GM19463 (cell line): Measurements from ENCODE around the gene CARD8.
"Not testable (repeated sequence)": the region's sequence is repeated elsewhere in the genome, so short reads cannot be mapped to it uniquely, and the experiment has no call there.

Source experiments
- ATAC-seq: cut with Tn5 transposase; IDR thresholded peaks from one replicate; pipeline ENCODE4 v1.9.1; 2021; ENCODE audit warnings: mild to moderate bottlenecking, moderate library complexity; ENCODE audit not compliant: unreplicated experiment

The CARD8 gene

DNA sequence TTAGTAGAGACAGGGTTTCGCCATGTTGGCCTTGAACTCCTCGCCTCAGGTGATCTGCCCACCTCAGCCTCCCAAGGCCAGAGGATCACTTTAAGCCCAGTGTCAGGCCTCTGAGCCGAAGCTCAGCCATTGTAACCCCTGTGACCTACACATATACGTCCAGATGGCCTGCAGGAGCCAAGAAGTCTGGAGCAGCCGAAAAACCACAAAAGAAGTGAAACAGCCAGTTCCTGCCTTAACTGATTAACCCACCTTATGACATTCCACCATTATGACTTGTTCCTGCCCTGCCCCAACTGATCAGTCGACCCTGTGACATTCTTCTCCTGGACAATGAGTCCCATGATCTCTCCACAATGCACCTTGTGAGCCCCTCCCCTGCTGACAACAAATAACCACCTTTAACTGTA is 13.9 kb upstream of the CARD8 start:
- not testable (repeated sequence) for ATAC-seq

- not testable (repeated sequence) for ATAC-seq
Observed at GRCh38 chr19:48265326-48265725, 9.6 kb upstream of the CARD8 start.

GRCh38 chr19:48260359-48260714 is 4.6 kb upstream of the CARD8 start:
- ATAC-seq = not testable (repeated sequence)

GRCh38 chr19:48258992-48259391 is 3.3 kb upstream of the CARD8 start:
- not testable (repeated sequence) for ATAC-seq

- no peak for ATAC-seq
Observed at GRCh38 chr19:48258350-48258749, 2.6 kb upstream of the CARD8 start.

- no peak for ATAC-seq
Observed at GRCh38 chr19:48254529-48254970, 1.2 kb downstream of the CARD8 start.

DNA sequence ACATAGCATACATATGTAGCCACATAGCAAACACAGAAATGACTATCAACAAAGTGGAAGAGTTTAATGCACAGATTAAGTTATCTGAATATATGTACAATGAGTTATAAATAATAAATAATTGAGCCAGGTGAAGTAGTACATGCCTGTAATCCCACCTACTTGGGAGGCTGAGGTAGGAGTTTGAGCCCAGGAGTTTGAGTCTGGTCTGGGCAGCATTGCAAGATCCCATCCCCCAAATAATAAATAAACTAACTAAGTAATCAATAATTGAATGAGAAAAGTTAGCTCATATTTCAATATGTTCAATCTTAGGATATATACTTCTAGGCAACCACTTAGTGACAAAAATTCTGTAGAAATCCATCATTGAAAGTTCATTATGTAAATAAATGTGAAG is 1.7 kb downstream of the CARD8 start:
- no peak for ATAC-seq

- ATAC-seq = no peak
Observed at GRCh38 chr19:48252609-48253008, 3.1 kb downstream of the CARD8 start.

- no peak for ATAC-seq
Observed at GRCh38 chr19:48250290-48251025, 5.3 kb downstream of the CARD8 start.

DNA sequence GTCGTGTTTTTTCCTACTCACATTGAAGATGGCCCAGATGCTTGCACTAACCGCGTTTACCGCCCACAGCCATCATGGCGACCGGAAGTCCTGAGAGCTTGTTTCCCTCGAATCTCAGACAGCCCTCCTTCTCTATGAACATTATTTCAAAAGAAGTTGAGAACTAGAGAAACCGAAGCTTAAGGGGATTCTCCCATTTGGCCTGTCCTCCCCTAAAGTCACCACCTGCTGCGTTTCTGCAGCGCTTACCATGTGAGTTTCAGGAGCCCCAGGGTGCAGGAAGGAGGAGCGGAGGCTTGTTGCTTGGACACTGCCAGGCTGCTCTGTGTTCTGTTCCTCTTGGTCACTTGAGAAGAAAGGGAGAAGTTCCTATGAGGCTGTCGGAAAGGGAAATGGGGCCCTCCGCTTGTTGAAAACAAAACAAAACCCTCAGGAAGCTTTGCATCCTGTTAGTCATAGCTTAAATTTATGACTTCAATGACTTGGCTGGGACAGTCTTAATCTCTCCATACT is 6.2 kb downstream of the CARD8 start:
- ATAC-seq = peak; percentile 62

GRCh38 chr19:48248081-48248833 is 7.5 kb downstream of the CARD8 start:
- no peak for ATAC-seq

- ATAC-seq = no peak
Observed at GRCh38 chr19:48247212-48247611, 8.5 kb downstream of the CARD8 start.

DNA sequence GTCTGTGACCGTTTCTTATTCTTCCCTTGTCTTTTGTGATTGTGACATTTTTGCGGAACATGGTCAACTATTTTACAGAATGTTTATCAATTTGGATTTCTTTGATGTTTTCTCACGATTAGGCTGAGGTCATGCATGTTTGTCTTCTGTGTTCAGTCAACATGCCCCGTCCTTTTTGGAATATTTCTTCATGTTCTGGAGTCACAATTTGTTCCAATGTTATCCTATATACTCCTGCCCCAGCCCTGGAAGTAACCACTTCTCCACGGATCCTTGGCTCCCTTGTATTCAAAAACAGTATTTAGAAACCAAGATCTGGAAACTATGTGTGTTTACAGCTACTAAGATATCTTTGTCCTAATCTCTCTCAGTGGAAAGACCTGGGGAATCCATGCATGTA is 9.6 kb downstream of the CARD8 start:
- ATAC-seq = no peak

GRCh38 chr19:48244281-48244680 is 11.4 kb downstream of the CARD8 start:
- no peak for ATAC-seq

GRCh38 chr19:48241771-48242170 is 13.9 kb downstream of the CARD8 start:
- not testable (repeated sequence) for ATAC-seq

- no peak for ATAC-seq
Observed at GRCh38 chr19:48239582-48240141, 16.1 kb downstream of the CARD8 start.

GRCh38 chr19:48239120-48239519 is 16.6 kb downstream of the CARD8 start:
- no peak for ATAC-seq

GRCh38 chr19:48237057-48237456 is 18.7 kb downstream of the CARD8 start:
- ATAC-seq = no peak

DNA sequence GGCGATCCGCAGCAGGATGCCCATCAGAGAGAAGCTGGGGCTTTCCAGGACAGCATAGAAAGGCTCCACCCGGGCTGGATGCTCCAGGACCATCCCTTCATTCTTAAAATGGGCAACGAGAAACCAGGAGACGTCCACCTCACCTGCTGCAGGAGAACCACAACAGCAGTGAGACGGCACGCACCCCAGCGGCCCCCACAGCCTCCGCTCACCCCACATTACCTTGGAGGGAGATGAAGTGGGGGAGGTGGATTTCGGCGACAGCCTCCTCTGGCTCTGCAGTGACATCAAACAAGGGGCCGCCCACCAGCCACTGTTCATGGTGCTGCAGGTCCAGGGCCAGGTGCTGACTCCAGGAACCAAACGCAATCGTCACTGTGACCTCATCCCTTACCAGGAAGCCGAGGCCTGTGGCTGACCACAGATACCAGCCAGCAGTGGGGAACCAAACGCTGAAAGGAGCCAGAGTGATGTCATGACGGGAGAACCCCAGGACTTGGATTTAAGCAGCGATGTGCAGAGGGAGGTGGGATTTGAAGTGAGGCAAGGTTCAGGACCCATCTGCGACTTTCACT is 25.1 kb downstream of the CARD8 start:
- no peak for ATAC-seq

- ATAC-seq = no peak
Observed at GRCh38 chr19:48221628-48222027, 34.1 kb downstream of the CARD8 start.

GRCh38 chr19:48220784-48221183 is 34.9 kb downstream of the CARD8 start:
- not testable (repeated sequence) for ATAC-seq
